Caco-2 (cell line): ENCODE results near the gene METTL25B. TPM values are rescaled to one million over a fixed set of nuclear protein-coding genes. Genes with fewer than 3 reads are reported as not detected.
"Not testable (repeated sequence)": the region's sequence is repeated elsewhere in the genome, so short reads cannot be mapped to it uniquely, and the experiment has no call there.

Experiments
- BruUV-seq: library from RNA; stranded (reverse); fragments of 400-500 nt; replicated peaks from 2 replicates; lab custom pipeline; 2021; lab: Mats Ljungman, UMichigan
- CTCF ChIA-PET: fragments of 300-600 bp; sonication (Branson Sonifier 250); formaldehyde crosslinking; loops from one replicate; lab custom pipeline; 2022; ENCODE audit warnings: antibody characterized with exemption; lab: Charles Lee
- POLR2A ChIA-PET: fragments of 300-600 bp; sonication (Branson Sonifier 250); formaldehyde crosslinking; loops from one replicate; lab custom pipeline; 2022; ENCODE audit warnings: antibody characterized with exemption; lab: Charles Lee
- DNase-seq, 2 experiments: peaks; one replicate each; pipeline versions ENCODE4 v3.0.0 to v3.0.0-alpha.2; 2020 to 2022
- H3K27me3 ChIP-seq: replicated peaks from 2 replicates; pipeline ENCODE4 v1.6.0; 2011; ENCODE audit warnings: low read length; ENCODE audit not compliant: control insufficient read depth, insufficient read depth
- H3K36me3 ChIP-seq: 2 replicates; pipeline ENCODE4 v1.5.1; 2011; ENCODE audit warnings: low read length; ENCODE audit not compliant: control insufficient read depth, insufficient read depth
- H3K4me1 ChIP-seq: fragments of 250-450 bp; sonication (Bioruptor Pico); 2 replicates; pipeline ENCODE4 v1.5.1; 2020; ENCODE audit warnings: mild to moderate bottlenecking
- H3K4me3 ChIP-seq: 2 replicates; pipeline ENCODE4 v1.5.1; 2011; ENCODE audit warnings: low read depth, mild to moderate bottlenecking, control low read depth, low read length
- H3K9me3 ChIP-seq: fragments of 250-450 bp; sonication (Bioruptor Pico); 2 replicates; pipeline ENCODE4 v1.5.1; 2020; ENCODE audit warnings: mild to moderate bottlenecking, moderate library complexity
- H3K27ac Mint-ChIP-seq: one replicate; pipeline ENCODE4 v1.8.0; 2022; ENCODE audit warnings: mixed read lengths; ENCODE audit not compliant: unreplicated experiment
- H3K27me3 Mint-ChIP-seq: one replicate; pipeline ENCODE4 v1.8.0; 2022; ENCODE audit warnings: mixed read lengths; ENCODE audit not compliant: insufficient read depth, unreplicated experiment
- H3K36me3 Mint-ChIP-seq: one replicate; pipeline ENCODE4 v1.8.0; 2022; ENCODE audit warnings: mild to moderate bottlenecking, mixed read lengths; ENCODE audit not compliant: insufficient read depth, unreplicated experiment
- H3K4me1 Mint-ChIP-seq: one replicate; pipeline ENCODE4 v1.8.0; 2022; ENCODE audit warnings: low read depth, mixed read lengths; ENCODE audit not compliant: unreplicated experiment
- H3K4me3 Mint-ChIP-seq: one replicate; pipeline ENCODE4 v1.8.0; 2022; ENCODE audit warnings: mild to moderate bottlenecking, moderate library complexity, mixed read lengths; ENCODE audit not compliant: unreplicated experiment
- H3K9me3 Mint-ChIP-seq: one replicate; pipeline ENCODE4 v1.8.0; 2022; ENCODE audit warnings: mixed read lengths; ENCODE audit not compliant: unreplicated experiment
- CTCF ChIP-seq, 2 experiments: fragments of 200-600 bp in 1 of 2; IDR thresholded peaks; 1 replicate in 1 of 2; 2 replicates in 1 of 2; pipeline versions ENCODE4 v1.5.1 to v1.8.0; 2011 to 2022; ENCODE audit warnings: antibody characterized with exemption in 1 of 2, control low read depth in 1 of 2, inconsistent platforms in 1 of 2, low read depth in 1 of 2, low read length in 1 of 2, mild to moderate bottlenecking in 1 of 2, moderate library complexity in 1 of 2; ENCODE audit not compliant: insufficient read depth in 1 of 2, severe bottlenecking in 1 of 2, unreplicated experiment in 1 of 2
- intact Hi-C: fragments of 100-400 bp; cut with micrococcal nuclease; formaldehyde crosslinking; loops from one replicate; pipeline ENCODE4 v1.10.0; 2022; ENCODE audit not compliant: unreplicated experiment
- total RNA-seq: library from RNA; stranded (reverse); gene quantifications from 2 replicates; pipeline ENCODE4 v1.2.3, GENCODE V29; 2022

The METTL25B gene
- total RNA-seq, 1 experiment from 2014 or later, result 26.6 TPM

GRCh38 chr1:156760092-156760795, 32.0 kb downstream of the METTL25B start:
- Mint-ChIP-seq H3K9me3 (no peaks in the 10 kb centered on the region), H3K27ac (no peak overlapping the region)

GRCh38 chr1:156760796-156761104, 32.5 kb downstream of the METTL25B start:
- no peak for DNase-seq
- Histone ChIP-seq H3K36me3 (no peaks in the 10 kb centered on the region), H3K27me3 (no peaks in the 10 kb centered on the region), H3K4me1 (no peaks in the 10 kb centered on the region), H3K9me3 (no peaks in the 10 kb centered on the region), H3K4me3 (no peak overlapping the region)
- no peak overlapping the region for H3K27ac Mint-ChIP-seq
- ChIA-PET POLR2A (no interaction called here), CTCF (interaction anchor here (0.6 to 0.7 kb wide), 4 partner anchors 7 to 117 kb away, joined by 3 to 4 read pairs (median 4); no protein-coding TSS in a partner anchor)
- intact Hi-C loops, result no loop called here
- H3K36me3 Mint-ChIP-seq, result peaks cover 7% of the 10 kb centered on the region
- no peak overlapping the region for H3K4me3 Mint-ChIP-seq
- no TSS peak for BruUV-seq
- H3K27me3 Mint-ChIP-seq, result no peaks in the 10 kb centered on the region
- H3K9me3 Mint-ChIP-seq, result no peaks in the 10 kb centered on the region
- no peak for TF ChIP-seq CTCF (IDR thresholded peaks at IDR 0.05; ENCODE audit: insufficient read depth in 1 of 2, low read depth in 1 of 2, low read length in 1 of 2, severe bottlenecking in 1 of 2, unreplicated experiment in 1 of 2)
- H3K4me1 Mint-ChIP-seq, result no peaks in the 10 kb centered on the region

More at GRCh38 chr1:156760092-156760795, 32.0 kb downstream of the METTL25B start:
- BruUV-seq, result no TSS peak
- DNase-seq, result no peak
- H3K36me3 Mint-ChIP-seq, result peaks cover 7% of the 10 kb centered on the region
- Histone ChIP-seq H3K27me3 (no peaks in the 10 kb centered on the region), H3K36me3 (no peaks in the 10 kb centered on the region), H3K9me3 (no peaks in the 10 kb centered on the region), H3K4me1 (no peaks in the 10 kb centered on the region), H3K4me3 (no peak overlapping the region)
- TF ChIP-seq CTCF (IDR thresholded peaks at IDR 0.05; ENCODE audit: insufficient read depth in 1 of 2, low read depth in 1 of 2, low read length in 1 of 2, severe bottlenecking in 1 of 2, unreplicated experiment in 1 of 2), result no peak
- H3K4me3 Mint-ChIP-seq, result no peak overlapping the region
- ChIA-PET CTCF (interaction anchor here (0.6 to 0.7 kb wide), 3 partner anchors 25 to 117 kb away, joined by 3 to 4 read pairs (median 4); no protein-coding TSS in a partner anchor), POLR2A (no interaction called here)
- H3K27me3 Mint-ChIP-seq, result no peaks in the 10 kb centered on the region
- intact Hi-C loops, result no loop called here
- no peaks in the 10 kb centered on the region for H3K4me1 Mint-ChIP-seq

GRCh38 chr1:156765136-156765535, 36.9 kb downstream of the METTL25B start:
- DNase-seq, H3K9me3 ChIP-seq, H3K27me3 Mint-ChIP-seq, H3K4me3 Mint-ChIP-seq, H3K4me3 ChIP-seq, BruUV-seq, H3K36me3 ChIP-seq, H3K27ac Mint-ChIP-seq, H3K9me3 Mint-ChIP-seq, H3K4me1 ChIP-seq, intact Hi-C loops, CTCF ChIA-PET, H3K27me3 ChIP-seq: not testable (repeated sequence)
- H3K4me1 Mint-ChIP-seq, result peaks cover 24% of the 10 kb centered on the region
- peaks cover 15% of the 10 kb centered on the region for H3K36me3 Mint-ChIP-seq
- POLR2A ChIA-PET, result interaction anchor here (2.6 kb wide), 1 partner anchor 13 kb away, joined by 28 read pairs; the partner anchor contains the start of gene HDGF
